Type B pancreatic cell (in vitro differentiated cells): ENCODE results near the gene KHDRBS2. TPM values are rescaled to one million over a fixed set of nuclear protein-coding genes. Genes with fewer than 3 reads are reported as not detected.

Experiments
- DNase-seq: peaks from one replicate; pipeline ENCODE4 v3.0.0; 2021; ENCODE audit warnings: mixed read lengths; ENCODE audit not compliant: unreplicated experiment; ENCODE audit errors: extremely low spot score
- H3K27ac Mint-ChIP-seq: 2 replicates; pipeline ENCODE4 v1.8.0; 2021; ENCODE audit warnings: mild to moderate bottlenecking, mixed read lengths
- H3K27me3 Mint-ChIP-seq: 2 replicates; pipeline ENCODE4 v1.8.0; 2021; ENCODE audit warnings: mixed read lengths
- H3K36me3 Mint-ChIP-seq: 2 replicates; pipeline ENCODE4 v1.8.0; 2021; ENCODE audit warnings: mixed read lengths
- H3K4me1 Mint-ChIP-seq: one replicate; pipeline ENCODE4 v1.8.0; 2021; ENCODE audit warnings: mixed read lengths; ENCODE audit not compliant: unreplicated experiment
- H3K4me3 Mint-ChIP-seq: 2 replicates; pipeline ENCODE4 v1.8.0; 2021; ENCODE audit warnings: mild to moderate bottlenecking, mixed read lengths
- H3K9me3 Mint-ChIP-seq: 2 replicates; pipeline ENCODE4 v1.8.0; 2021; ENCODE audit warnings: mixed read lengths
- CTCF ChIP-seq: fragments of 200-600 bp; sonication (generic); conservative IDR thresholded peaks from 2 replicates; pipeline ENCODE4 v1.5.0; 2021; ENCODE audit warnings: antibody characterized with exemption, mild to moderate bottlenecking
- total RNA-seq: library from RNA; stranded (reverse); gene quantifications from 2 replicates; pipeline ENCODE4 v1.2.1, GENCODE V29; 2021; ENCODE audit warnings: low replicate concordance

Gene KHDRBS2
- total RNA-seq, 1 donor from 2014 or later: 3.5 TPM

GRCh38 chr6:61688165-61688564, 597.9 kb downstream of the KHDRBS2 start:
- no peak overlapping the region for H3K27ac Mint-ChIP-seq
- H3K9me3 Mint-ChIP-seq: no peaks in the 10 kb centered on the region
- no peak for DNase-seq
- no peaks in the 10 kb centered on the region for H3K27me3 Mint-ChIP-seq
- H3K4me1 Mint-ChIP-seq: no peaks in the 10 kb centered on the region
- TF ChIP-seq CTCF: no peak
- no peaks in the 10 kb centered on the region for H3K36me3 Mint-ChIP-seq
- H3K4me3 Mint-ChIP-seq: no peak overlapping the region

DNA sequence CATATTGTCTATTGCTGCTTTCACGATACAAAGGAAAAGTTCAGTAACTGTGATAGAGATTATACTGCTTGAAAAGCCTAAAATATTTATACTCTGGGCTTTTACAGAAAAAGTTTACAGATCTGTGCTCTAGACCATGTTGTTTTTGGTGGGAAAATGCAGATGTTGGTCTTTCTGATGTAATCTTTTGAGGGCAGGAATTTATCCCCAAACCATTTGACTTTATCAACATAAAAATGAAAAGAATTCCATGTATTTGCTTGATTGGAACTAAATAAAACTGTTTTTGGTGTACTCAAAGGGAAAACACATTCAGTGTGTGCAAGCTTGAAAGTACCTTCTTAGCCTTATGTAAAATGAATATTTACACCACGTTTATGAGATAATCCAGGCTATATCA, 603.5 kb downstream of the KHDRBS2 start:
- TF ChIP-seq CTCF: no peak
- no peak overlapping the region for H3K4me3 Mint-ChIP-seq
- H3K27me3 Mint-ChIP-seq: no peaks in the 10 kb centered on the region
- no peak for DNase-seq
- H3K36me3 Mint-ChIP-seq: no peaks in the 10 kb centered on the region
- no peak overlapping the region for H3K27ac Mint-ChIP-seq
- H3K9me3 Mint-ChIP-seq: no peaks in the 10 kb centered on the region
- no peaks in the 10 kb centered on the region for H3K4me1 Mint-ChIP-seq

GRCh38 chr6:61679625-61680024, 606.4 kb downstream of the KHDRBS2 start:
- H3K27ac Mint-ChIP-seq: no peak overlapping the region
- H3K4me3 Mint-ChIP-seq: no peak overlapping the region
- no peaks in the 10 kb centered on the region for H3K36me3 Mint-ChIP-seq
- H3K9me3 Mint-ChIP-seq: no peaks in the 10 kb centered on the region
- no peak for TF ChIP-seq CTCF
- H3K4me1 Mint-ChIP-seq: no peaks in the 10 kb centered on the region
- no peaks in the 10 kb centered on the region for H3K27me3 Mint-ChIP-seq
- DNase-seq: no peak

- H3K27me3 Mint-ChIP-seq: no peaks in the 10 kb centered on the region
- H3K4me3 Mint-ChIP-seq: no peak overlapping the region
- no peak overlapping the region for H3K27ac Mint-ChIP-seq
- H3K9me3 Mint-ChIP-seq: no peaks in the 10 kb centered on the region
- no peaks in the 10 kb centered on the region for H3K4me1 Mint-ChIP-seq
- no peaks in the 10 kb centered on the region for H3K36me3 Mint-ChIP-seq
- DNase-seq: no peak
- no peak for TF ChIP-seq CTCF
Observed at GRCh38 chr6:61675734-61676133, 610.3 kb downstream of the KHDRBS2 start.

- H3K4me1 Mint-ChIP-seq: no peaks in the 10 kb centered on the region
- H3K36me3 Mint-ChIP-seq: no peaks in the 10 kb centered on the region
- H3K27ac Mint-ChIP-seq: no peak overlapping the region
- H3K4me3 Mint-ChIP-seq: no peak overlapping the region
- H3K9me3 Mint-ChIP-seq: no peaks in the 10 kb centered on the region
- DNase-seq: no peak
- no peaks in the 10 kb centered on the region for H3K27me3 Mint-ChIP-seq
- TF ChIP-seq CTCF: no peak
Observed at GRCh38 chr6:61649845-61650244, 636.2 kb downstream of the KHDRBS2 start.

DNA sequence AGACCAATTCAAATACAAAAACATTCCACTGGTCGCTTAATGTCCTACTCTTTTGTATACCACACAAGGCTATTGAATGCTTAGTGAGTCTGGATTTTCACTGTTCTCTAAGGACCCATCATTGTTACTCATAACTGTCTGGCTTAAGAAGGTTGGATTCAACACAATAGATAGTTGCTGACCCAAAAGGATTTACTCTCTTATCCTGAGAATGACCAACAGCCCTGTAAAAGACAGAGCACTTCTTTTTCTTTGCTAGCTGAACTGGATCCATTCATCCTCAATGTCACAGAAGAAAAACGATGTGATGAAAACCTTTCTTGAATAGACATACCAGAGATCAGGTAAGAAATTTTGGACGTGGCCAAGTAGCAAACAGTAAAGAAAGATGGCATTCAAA, 645.6 kb downstream of the KHDRBS2 start:
- Mint-ChIP-seq H3K4me3 (no peak overlapping the region), H3K9me3 (no peaks in the 10 kb centered on the region), H3K4me1 (no peaks in the 10 kb centered on the region), H3K27me3 (no peaks in the 10 kb centered on the region), H3K36me3 (no peaks in the 10 kb centered on the region), H3K27ac (no peak overlapping the region)
- DNase-seq: no peak
- TF ChIP-seq CTCF: no peak
